ENCODE measurements around the gene PCDHA1. TPM values are rescaled to one million over a fixed set of nuclear protein-coding genes. Genes with fewer than 3 reads are reported as not detected.

The PCDHA1 gene
- total and polyA plus RNA-seq, 9 of the 15 experiments (the other 6 are each of a cell fraction or from before 2014, with no cell fraction given): not detected

GRCh38 chr5:140857987-140858240 lies 72.0 kb downstream of the PCDHA1 start (continued):
- TF ChIP-seq THRB (CRISPR knock-in tag; conservative IDR thresholded peaks at IDR 0.05): no peak
- no peak for TF ChIP-seq RFX7 (CRISPR knock-in tag; IDR thresholded peaks at IDR 0.05)
- no peak for TF ChIP-seq POLR3G (IDR thresholded peaks at IDR 0.05; ENCODE audit: extremely low read depth, insufficient read length, insufficient replicate concordance)
- no peak for TF ChIP-seq SRSF7 (optimal IDR thresholded peaks at IDR 0.05; ENCODE audit: low read depth, low read length)
- no peak for TF ChIP-seq SETDB1 (IDR thresholded peaks at IDR 0.05; ENCODE audit: low read length)
- no peak for TF ChIP-seq NELFE (IDR thresholded peaks at IDR 0.05; ENCODE audit: insufficient read depth, insufficient read length)
- TF ChIP-seq ZC3H4 (CRISPR knock-in tag; IDR thresholded peaks at IDR 0.05; ENCODE audit: borderline replicate concordance): no peak
- TF ChIP-seq KAT2B (IDR thresholded peaks at IDR 0.05; ENCODE audit: low read depth, low read length): no peak
- no peak for TF ChIP-seq ZBED1 (IDR thresholded peaks at IDR 0.05)
- no peak for TF ChIP-seq PYGO2 (tag; IDR thresholded peaks at IDR 0.05)

- Histone ChIP-seq H3K9ac (ENCODE audit: insufficient read depth in 1 of 2, low read depth in 2 of 2, low read length in 2 of 2) (no peak overlapping the region), H3K27me3 (ENCODE audit: control insufficient read depth in 2 of 2, insufficient read depth in 2 of 2, low read length in 2 of 2) (peaks cover 0 to 4% of the 10 kb centered on the region in 2 experiments; a peak in 2 of 5 replicates), H4K20me1 (replicated peaks; ENCODE audit: control insufficient read depth, insufficient read depth, low read length) (no peaks in the 10 kb centered on the region), H3K9me3 (replicated peaks; ENCODE audit: control insufficient read depth, insufficient read depth, low read depth, low read length) (no peaks in the 10 kb centered on the region), H3K4me1 (replicated peaks in 1 of 2; ENCODE audit: control insufficient read depth in 2 of 2, insufficient read depth in 2 of 2, low read length in 2 of 2) (peaks cover 0 to 7% of the 10 kb centered on the region in 2 experiments; a peak in 1 of 5 replicates), H3K27ac (ENCODE audit: extremely low read depth, low read depth, low read length) (no peak overlapping the region), H3K36me3 (ENCODE audit: control insufficient read depth, insufficient read depth, low read length) (no peaks in the 10 kb centered on the region), H3K4me3 (no peak overlapping the region), H3K9me1 (ENCODE audit: control insufficient read depth, insufficient read depth, low read length) (no peaks in the 10 kb centered on the region), H3K79me2 (ENCODE audit: control insufficient read depth, insufficient read depth, low read length) (no peaks in the 10 kb centered on the region), H3K4me2 (ENCODE audit: insufficient read depth, low read length) (no peak overlapping the region), H2AFZ (ENCODE audit: low read depth, low read length) (no peak overlapping the region)
- no peak for FAIRE-seq
- no peak for ATAC-seq
- POLR2A ChIA-PET: no interaction called here
- intact Hi-C loops (cut with micrococcal nuclease) (no loop called here), in situ Hi-C loops (cut with MboI) (no loop called here)
- 3% methylated on average over 74 of the region's 76 CpGs for WGBS (ENCODE audit: insufficient coverage, low coverage, missing lambda C conversion rate)
- DNase-seq (ENCODE audit: extremely low read depth in 1 of 4, low spot score in 3 of 4): no peak
- BruUV-seq (replicated peaks): no TSS peak
- TF ChIP-seq ELK1 (CRISPR knock-in tag; IDR thresholded peaks at IDR 0.05) (no peak), GABPB1 (CRISPR knock-in tag; IDR thresholded peaks at IDR 0.05) (no peak)
- CTCF ChIA-PET (ENCODE audit: low intra/inter-chr PET ratio): no interaction called here
Measured at GRCh38 chr5:140862441-140863295, 76.7 kb downstream of the PCDHA1 start.

Data from K562 (cell line).